Muscle layer of duodenum (tissue), 2 donors: Measurements from ENCODE around the gene SLC25A6.

Experiments
- H3K27ac ChIP-seq: one replicate; pipeline ENCODE4 v1.7.0; 2013; ENCODE audit warnings: mild to moderate bottlenecking, low read length
- H3K27me3 ChIP-seq: one replicate; pipeline ENCODE4 v1.7.0; 2013; ENCODE audit warnings: low read depth, mild to moderate bottlenecking, control low read depth, low read length
- H3K36me3 ChIP-seq, 2 donors: one replicate each; pipeline ENCODE4 v1.7.0; 2013; ENCODE audit warnings: low read length in 2 of 2, control low read depth in 1 of 2, mild to moderate bottlenecking in 1 of 2; ENCODE audit not compliant: insufficient read depth in 2 of 2, control insufficient read depth in 1 of 2
- H3K4me1 ChIP-seq, 2 donors: one replicate each; pipeline ENCODE4 v1.7.0; 2013; ENCODE audit warnings: low read length in 2 of 2, mild to moderate bottlenecking in 2 of 2, control low read depth in 1 of 2, moderate library complexity in 1 of 2; ENCODE audit not compliant: insufficient read depth in 2 of 2, control insufficient read depth in 1 of 2
- H3K4me3 ChIP-seq, 2 donors: one replicate each; pipeline ENCODE4 v1.7.0; 2013; ENCODE audit warnings: low read length in 2 of 2, low read depth in 1 of 2, mild to moderate bottlenecking in 1 of 2
- H3K9me3 ChIP-seq, 2 donors: one replicate each; pipeline ENCODE4 v1.7.0; 2013; ENCODE audit warnings: low read length in 2 of 2, control low read depth in 1 of 2, mild to moderate bottlenecking in 1 of 2; ENCODE audit not compliant: control insufficient read depth in 1 of 2
- donor health status: healthy.

The SLC25A6 gene

GRCh38 chrX:1395646-1396216 is 3.8 kb upstream of the SLC25A6 start:
- peaks cover 4 to 12% of the 10 kb centered on the region in 2 donors for H3K36me3 ChIP-seq
- H3K27me3 ChIP-seq, result no peaks in the 10 kb centered on the region

GRCh38 chrX:1394731-1395501 is 3.0 kb upstream of the SLC25A6 start:
- H3K4me1 ChIP-seq, result peaks cover 3 to 21% of the 10 kb centered on the region in 2 donors

More at GRCh38 chrX:1395646-1396216, 3.8 kb upstream of the SLC25A6 start:
- no peak overlapping the region for H3K4me3 ChIP-seq
- no peaks in the 10 kb centered on the region for H3K9me3 ChIP-seq
- no peak overlapping the region for H3K27ac ChIP-seq
- H3K4me1 ChIP-seq, result peaks cover under 1 to 13% of the 10 kb centered on the region in 2 donors

GRCh38 chrX:1393871-1394615 is 2.1 kb upstream of the SLC25A6 start:
- H3K27me3 ChIP-seq, result no peaks in the 10 kb centered on the region
- no peak overlapping the region for H3K27ac ChIP-seq

More at GRCh38 chrX:1394731-1395501, 3.0 kb upstream of the SLC25A6 start:
- H3K27me3 ChIP-seq, result no peaks in the 10 kb centered on the region
- H3K27ac ChIP-seq, result no peak overlapping the region
- H3K36me3 ChIP-seq, result peaks cover under 1 to 15% of the 10 kb centered on the region in 2 donors
- no peak overlapping the region for H3K4me3 ChIP-seq
- H3K9me3 ChIP-seq, result no peaks in the 10 kb centered on the region

GRCh38 chrX:1392376-1393068 is 609 bp upstream of the SLC25A6 start:
- no peaks in the 10 kb centered on the region for H3K9me3 ChIP-seq
- peak overlapping the region; percentile 80 to 100 for H3K4me3 ChIP-seq
- peaks cover 20 to 38% of the 10 kb centered on the region in 2 donors for H3K36me3 ChIP-seq
- H3K27me3 ChIP-seq, result no peaks in the 10 kb centered on the region
- H3K27ac ChIP-seq, result peak overlapping the region; percentile 79
- peaks cover 3 to 45% of the 10 kb centered on the region in 2 donors for H3K4me1 ChIP-seq

More at GRCh38 chrX:1393871-1394615, 2.1 kb upstream of the SLC25A6 start:
- H3K4me3 ChIP-seq, result no peak overlapping the region
- no peaks in the 10 kb centered on the region for H3K9me3 ChIP-seq
- peaks cover 3 to 30% of the 10 kb centered on the region in 2 donors for H3K4me1 ChIP-seq
- peaks cover 6 to 23% of the 10 kb centered on the region in 2 donors for H3K36me3 ChIP-seq

GRCh38 chrX:1391370-1391706 is 575 bp downstream of the SLC25A6 start:
- Histone ChIP-seq H3K9me3 (no peaks in the 10 kb centered on the region), H3K4me1 (peaks cover 3 to 48% of the 10 kb centered on the region in 2 donors), H3K27me3 (no peaks in the 10 kb centered on the region), H3K36me3 (peaks cover 26 to 47% of the 10 kb centered on the region in 2 donors), H3K4me3 (peak overlapping the region; percentile 100), H3K27ac (peak overlapping the region; percentile 85)

- Histone ChIP-seq H3K4me3 (peak overlapping the region; percentile 100), H3K9me3 (no peaks in the 10 kb centered on the region), H3K27me3 (no peaks in the 10 kb centered on the region), H3K27ac (peak overlapping the region; percentile 85), H3K4me1 (peaks cover 3 to 48% of the 10 kb centered on the region in 2 donors), H3K36me3 (peaks cover 31 to 50% of the 10 kb centered on the region in 2 donors)
Observed at GRCh38 chrX:1390621-1391369, 1.1 kb downstream of the SLC25A6 start.

GRCh38 chrX:1389993-1390285 is 2.0 kb downstream of the SLC25A6 start:
- peaks cover 3 to 48% of the 10 kb centered on the region in 2 donors for H3K4me1 ChIP-seq
- H3K27me3 ChIP-seq, result no peaks in the 10 kb centered on the region
- H3K9me3 ChIP-seq, result no peaks in the 10 kb centered on the region
- peaks cover 37 to 59% of the 10 kb centered on the region in 2 donors for H3K36me3 ChIP-seq
- no peak overlapping the region for H3K27ac ChIP-seq
- peak overlapping the region in 1 of 2 donors; percentile 100 for H3K4me3 ChIP-seq

GRCh38 chrX:1389181-1389992 is 2.5 kb downstream of the SLC25A6 start:
- peaks cover 3 to 45% of the 10 kb centered on the region in 2 donors for H3K4me1 ChIP-seq
- peak overlapping the region in 1 of 2 donors; percentile 100 for H3K4me3 ChIP-seq
- H3K27me3 ChIP-seq, result no peaks in the 10 kb centered on the region
- H3K9me3 ChIP-seq, result no peaks in the 10 kb centered on the region
- H3K36me3 ChIP-seq, result peaks cover 37 to 63% of the 10 kb centered on the region in 2 donors
- H3K27ac ChIP-seq, result no peak overlapping the region

GRCh38 chrX:1388651-1389050 is 3.3 kb downstream of the SLC25A6 start:
- no peaks in the 10 kb centered on the region for H3K9me3 ChIP-seq
- peaks cover 37 to 68% of the 10 kb centered on the region in 2 donors for H3K36me3 ChIP-seq
- no peak overlapping the region for H3K4me3 ChIP-seq
- no peaks in the 10 kb centered on the region for H3K27me3 ChIP-seq
- peaks cover 3 to 42% of the 10 kb centered on the region in 2 donors for H3K4me1 ChIP-seq
- no peak overlapping the region for H3K27ac ChIP-seq
